Endothelial cell of coronary artery (primary cell): ENCODE results near the gene ZNF831. TPM values are rescaled to one million over a fixed set of nuclear protein-coding genes. Genes with fewer than 3 reads are reported as not detected.

Experiments
- total RNA-seq: library from RNA; depleted of rRNA; stranded (reverse); fragments of >200 nt; gene quantifications from 2 replicates; pipeline ENCODE4 v1.2.3, GENCODE V29; 2014

The ZNF831 gene
- total RNA-seq, result not detected in 2 replicates

GRCh38 chr20:59163631-59164530 is at the start of gene ZNF831:
TSS of gene ZNF831 (plus strand) at chr20:59163821. CDS start at chr20:59191020, 27,199 bp downstream.

GRCh38 chr20:59300333-59301081 is 136.9 kb downstream of the ZNF831 start, which contains the start of gene EDN3:
TSS of gene EDN3 (plus strand) at chr20:59300611. CDS start at chr20:59300813, 202 bp downstream.

Other genes starting within 250 kb of the ZNF831 start
- 46.0 and 65.6 TPM in 2 replicates for gene NELFCD, start 182.6 kb upstream of the ZNF831 start, total RNA-seq
- gene CTSZ, start 156.6 kb upstream of the ZNF831 start, total RNA-seq, result 220 and 337 TPM in 2 replicates
- not detected in 2 replicates for gene TUBB1, start 144.4 kb upstream of the ZNF831 start, total RNA-seq
- gene ATP5F1E, start 131.5 kb upstream of the ZNF831 start, total RNA-seq, result 34.1 and 35.4 TPM in 2 replicates
- gene PRELID3B, start 121.0 kb upstream of the ZNF831 start, total RNA-seq, result 87.7 and 88.4 TPM in 2 replicates
- not detected in 2 replicates for gene EDN3, start 136.8 kb downstream of the ZNF831 start, total RNA-seq